ENCODE results near the gene SKAP1.

Gene SKAP1

GRCh38 chr17:48127371-48128051, 302.5 kb downstream of the SKAP1 start:
- in situ Hi-C loops (cut with HindIII; ENCODE audit: low sequenced_read_pairs): no loop called here

- in situ Hi-C loops (cut with HindIII; ENCODE audit: low sequenced_read_pairs): no loop called here
These were observed 303.5 kb downstream of the SKAP1 start for GRCh38 chr17:48126532-48126850.

GRCh38 chr17:48125829-48126531, 304.0 kb downstream of the SKAP1 start:
- in situ Hi-C loops (cut with HindIII; ENCODE audit: low sequenced_read_pairs): no loop called here

GRCh38 chr17:48123776-48124388, 306.1 kb downstream of the SKAP1 start:
- in situ Hi-C loops (cut with HindIII; ENCODE audit: low sequenced_read_pairs): no loop called here

GRCh38 chr17:48123111-48123510, 306.9 kb downstream of the SKAP1 start:
- in situ Hi-C loops (cut with HindIII; ENCODE audit: low sequenced_read_pairs): no loop called here

GRCh38 chr17:48122665-48123045, 307.4 kb downstream of the SKAP1 start:
- in situ Hi-C loops (cut with HindIII; ENCODE audit: low sequenced_read_pairs): no loop called here

GRCh38 chr17:48121923-48122664, 307.9 kb downstream of the SKAP1 start:
- in situ Hi-C loops (cut with HindIII; ENCODE audit: low sequenced_read_pairs): no loop called here

- in situ Hi-C loops (cut with HindIII; ENCODE audit: low sequenced_read_pairs): no loop called here
These were observed 316.8 kb downstream of the SKAP1 start for GRCh38 chr17:48113201-48113676.

GRCh38 chr17:48111937-48112241, 318.1 kb downstream of the SKAP1 start:
- in situ Hi-C loops (cut with HindIII; ENCODE audit: low sequenced_read_pairs): no loop called here

GRCh38 chr17:48110761-48111160, 319.3 kb downstream of the SKAP1 start:
- in situ Hi-C loops (cut with HindIII; ENCODE audit: low sequenced_read_pairs): no loop called here

GRCh38 chr17:48107137-48108055, 322.6 kb downstream of the SKAP1 start, which contains the start of gene SNX11:
TSS of gene SNX11 (plus strand) at chr17:48107766. CDS start at chr17:48112044, 4,278 bp downstream.
- in situ Hi-C loops (cut with HindIII; ENCODE audit: low sequenced_read_pairs): no loop called here

GRCh38 chr17:48106802-48107136, 323.2 kb downstream of the SKAP1 start:
- in situ Hi-C loops (cut with HindIII; ENCODE audit: low sequenced_read_pairs): no loop called here

GRCh38 chr17:48104440-48104839, 325.6 kb downstream of the SKAP1 start:
- in situ Hi-C loops (cut with HindIII; ENCODE audit: low sequenced_read_pairs): no loop called here

- in situ Hi-C loops (cut with HindIII; ENCODE audit: low sequenced_read_pairs): no loop called here
These were observed 327.0 kb downstream of the SKAP1 start for GRCh38 chr17:48102798-48103715.

GRCh38 chr17:48102043-48102750, 327.8 kb downstream of the SKAP1 start:
- in situ Hi-C loops (cut with HindIII; ENCODE audit: low sequenced_read_pairs): no loop called here

- in situ Hi-C loops (cut with HindIII; ENCODE audit: low sequenced_read_pairs): no loop called here
These were observed 328.8 kb downstream of the SKAP1 start, which contains the start of gene CBX1 for GRCh38 chr17:48101012-48101720. TSS of gene CBX1 (minus strand) at chr17:48101478. CDS start at chr17:48077004, 24,474 bp downstream.

- in situ Hi-C loops (cut with HindIII; ENCODE audit: low sequenced_read_pairs): no loop called here
These were observed 329.4 kb downstream of the SKAP1 start for GRCh38 chr17:48100591-48101011.

GRCh38 chr17:48100160-48100559, 329.9 kb downstream of the SKAP1 start:
- in situ Hi-C loops (cut with HindIII; ENCODE audit: low sequenced_read_pairs): no loop called here
